Skin of body (tissue), 3 donors: ENCODE results near the gene NIM1K. TPM values are rescaled to one million over a fixed set of nuclear protein-coding genes. Genes with fewer than 3 reads are reported as not detected.
"Not testable (repeated sequence)": the region's sequence is repeated elsewhere in the genome, so short reads cannot be mapped to it uniquely, and the experiment has no call there.

Experiments used
- DNase-seq: peaks from one replicate; lab custom pipeline; 2025; lab: John Stamatoyannopoulos, UW
- small RNA-seq: library from RNA; depleted of rRNA; stranded (forward); fragments of <200 nt; gene quantifications from one replicate; pipeline ENCODE3, GENCODE V24; 2014; ENCODE audit warnings: low replicate concordance
- total RNA-seq: library from RNA; depleted of rRNA; stranded (reverse); fragments of >200 nt; gene quantifications from one replicate; pipeline ENCODE4 v1.2.3, GENCODE V29; 2014

NIM1K gene
- total RNA-seq, 1 donor from 2014 or later: 0.10 TPM

GRCh38 chr5:43313035-43313853 lies 121.2 kb downstream of the NIM1K start, which contains the start of gene HMGCS1:
Gene HMGCS1, minus strand, starts transcription at chr5:43313412. Its CDS starts 14,447 bp downstream, at chr5:43298965.
- peak; percentile 99 for DNase-seq

GRCh38 chr5:43313854-43314457 lies 121.9 kb downstream of the NIM1K start:
- DNase-seq: no peak

- no peak for DNase-seq
Measured at GRCh38 chr5:43314724-43315123, 122.7 kb downstream of the NIM1K start.

GRCh38 chr5:43315263-43315662 lies 123.2 kb downstream of the NIM1K start:
- no peak for DNase-seq

- no peak for DNase-seq
Measured at GRCh38 chr5:43315682-43316081, 123.7 kb downstream of the NIM1K start.

GRCh38 chr5:43316421-43316820 lies 124.4 kb downstream of the NIM1K start:
- no peak for DNase-seq

GRCh38 chr5:43320846-43321245 lies 128.8 kb downstream of the NIM1K start:
- DNase-seq: no peak

- not testable (repeated sequence) for DNase-seq
Measured at GRCh38 chr5:43323488-43323887, 131.5 kb downstream of the NIM1K start.

GRCh38 chr5:43325624-43326023 lies 133.6 kb downstream of the NIM1K start:
- DNase-seq: not testable (repeated sequence)

Small RNAs within 50 kb of the gene (small RNA-seq; reads per million reads assigned to genes)
- gene AC106800.4: not detected

Other genes starting within 250 kb of the NIM1K start
- 1.8 TPM for gene ANXA2R, start 151.9 kb upstream of the NIM1K start, total RNA-seq
- gene ZNF131, start 71.3 kb upstream of the NIM1K start, total RNA-seq: 41.8 TPM
- gene HMGCS1, start 121.2 kb downstream of the NIM1K start, total RNA-seq: 168 TPM
- gene CCL28, start 220.2 kb downstream of the NIM1K start, total RNA-seq: 4.3 TPM